MM.1S (cell line): ENCODE results near the gene GARNL3.

Experiments
- DNase-seq: peaks from one replicate; pipeline ENCODE4 v3.0.0-alpha.2; 2015
- H2AFZ ChIP-seq: fragments of 300-600 bp; sonication (generic); 2 replicates; pipeline ENCODE4 v1.6.0; 2016; ENCODE audit warnings: antibody characterized with exemption, low read length
- H3F3A ChIP-seq: fragments of 300-600 bp; sonication (generic); 2 replicates; pipeline ENCODE4 v1.6.1; 2016; ENCODE audit warnings: mild to moderate bottlenecking, antibody characterized with exemption, low read length, moderate library complexity, mixed read lengths; ENCODE audit not compliant: insufficient read depth
- H3K27ac ChIP-seq: fragments of 300-600 bp; sonication (generic); 2 replicates; pipeline ENCODE4 v1.5.1; 2016; ENCODE audit warnings: mild to moderate bottlenecking, low read length
- H3K27me3 ChIP-seq: fragments of 300-600 bp; sonication (generic); replicated peaks from 2 replicates; pipeline ENCODE4 v1.6.0; 2016; ENCODE audit warnings: low read length; ENCODE audit not compliant: insufficient read depth
- H3K36me3 ChIP-seq: fragments of 300-600 bp; sonication (generic); replicated peaks from 2 replicates; pipeline ENCODE4 v1.6.1; 2016; ENCODE audit warnings: mild to moderate bottlenecking, low read length, mixed read lengths; ENCODE audit not compliant: insufficient read depth
- H3K4me1 ChIP-seq: fragments of 300-600 bp; sonication (generic); 2 replicates; pipeline ENCODE4 v1.6.1; 2016; ENCODE audit warnings: low read length, mixed read lengths
- H3K4me2 ChIP-seq: fragments of 300-600 bp; sonication (generic); 2 replicates; pipeline ENCODE4 v1.6.0; 2016; ENCODE audit warnings: low read depth, low read length
- H3K4me3 ChIP-seq: fragments of 300-600 bp; sonication (generic); 2 replicates; pipeline ENCODE4 v1.5.1; 2016; ENCODE audit warnings: low read length, mixed read lengths
- H3K79me2 ChIP-seq: fragments of 300-600 bp; sonication (generic); 2 replicates; pipeline ENCODE4 v1.6.1; 2016; ENCODE audit warnings: mixed run types, low read length, mixed read lengths
- H3K9ac ChIP-seq: fragments of 300-600 bp; sonication (generic); 2 replicates; pipeline ENCODE4 v1.6.1; 2016; ENCODE audit warnings: low read length, mixed read lengths
- H3K9me2 ChIP-seq: fragments of 300-600 bp; sonication (generic); replicated peaks from 2 replicates; pipeline ENCODE4 v1.6.1; 2016; ENCODE audit warnings: mild to moderate bottlenecking, low read length, mixed read lengths; ENCODE audit not compliant: insufficient read depth
- H3K9me3 ChIP-seq: fragments of 300-600 bp; sonication (generic); replicated peaks from 2 replicates; pipeline ENCODE4 v1.6.1; 2016; ENCODE audit warnings: mild to moderate bottlenecking, low read length, mixed read lengths; ENCODE audit not compliant: insufficient read depth
- H4K20me1 ChIP-seq: fragments of 300-600 bp; sonication (generic); 2 replicates; pipeline ENCODE4 v1.6.1; 2016; ENCODE audit warnings: mild to moderate bottlenecking, low read length, moderate library complexity, mixed read lengths; ENCODE audit not compliant: insufficient read depth
- CTCF ChIP-seq: fragments of 300-600 bp; sonication (generic); IDR thresholded peaks from 2 replicates; pipeline ENCODE4 v1.5.1; 2016; ENCODE audit warnings: antibody characterized with exemption, low read length, mixed read lengths
- EZH2 ChIP-seq: fragments of 300-600 bp; sonication (generic); optimal IDR thresholded peaks from 2 replicates; pipeline ENCODE3; 2017; ENCODE audit warnings: low read depth, mild to moderate bottlenecking, antibody characterized with exemption, low read length, mixed read lengths
- EZH2phosphoT487 ChIP-seq: fragments of 300-600 bp; sonication (generic); IDR thresholded peaks from 2 replicates; pipeline ENCODE4 v1.6.1; 2018; ENCODE audit warnings: antibody characterized with exemption, low read length

The GARNL3 gene

GRCh38 chr9:127320115-127320378 is 55.5 kb downstream of the GARNL3 start:
- Histone ChIP-seq H3K27ac (no peak overlapping the region), H3K9ac (no peak overlapping the region), H4K20me1 (no peaks in the 10 kb centered on the region), H3K9me2 (no peaks in the 10 kb centered on the region), H3K27me3 (no peaks in the 10 kb centered on the region), H3K4me3 (no peak overlapping the region), H3K36me3 (no peaks in the 10 kb centered on the region), H2AFZ (no peak overlapping the region), H3K4me1 (no peaks in the 10 kb centered on the region), H3K79me2 (no peaks in the 10 kb centered on the region), H3K4me2 (no peak overlapping the region), H3K9me3 (no peaks in the 10 kb centered on the region), H3F3A (no peaks in the 10 kb centered on the region)
- no peak for DNase-seq
- TF ChIP-seq EZH2, result no peak
- no peak for TF ChIP-seq CTCF
- no peak for TF ChIP-seq EZH2phosphoT487

DNA sequence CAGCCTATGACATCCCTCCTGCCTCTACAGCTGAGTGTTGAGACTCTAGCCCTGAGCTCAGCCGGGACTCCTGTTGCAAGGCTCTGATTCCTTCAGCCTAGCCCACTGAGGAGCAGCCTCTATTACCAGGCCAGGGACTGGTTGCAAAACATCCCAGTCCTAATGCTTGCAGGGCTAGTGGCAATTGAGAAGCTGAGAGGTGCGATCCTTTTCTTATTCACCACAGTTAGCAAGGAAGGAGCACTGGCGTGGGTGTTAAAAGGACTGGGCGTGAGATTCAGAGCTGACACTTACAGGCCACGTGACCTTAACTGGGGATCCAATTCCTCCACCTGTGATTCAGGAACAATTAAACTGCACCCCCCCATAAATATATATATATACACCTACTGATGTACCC is 58.8 kb downstream of the GARNL3 start:
- Histone ChIP-seq H3K9me3 (no peaks in the 10 kb centered on the region), H2AFZ (no peak overlapping the region), H3K27ac (no peak overlapping the region), H3K9me2 (no peaks in the 10 kb centered on the region), H4K20me1 (no peaks in the 10 kb centered on the region), H3K4me2 (no peak overlapping the region), H3K4me1 (no peaks in the 10 kb centered on the region), H3K27me3 (no peaks in the 10 kb centered on the region), H3K4me3 (no peak overlapping the region), H3F3A (no peaks in the 10 kb centered on the region), H3K36me3 (no peaks in the 10 kb centered on the region), H3K9ac (no peak overlapping the region), H3K79me2 (no peaks in the 10 kb centered on the region)
- TF ChIP-seq EZH2 (no peak), CTCF (no peak), EZH2phosphoT487 (no peak)
- DNase-seq, result no peak

DNA sequence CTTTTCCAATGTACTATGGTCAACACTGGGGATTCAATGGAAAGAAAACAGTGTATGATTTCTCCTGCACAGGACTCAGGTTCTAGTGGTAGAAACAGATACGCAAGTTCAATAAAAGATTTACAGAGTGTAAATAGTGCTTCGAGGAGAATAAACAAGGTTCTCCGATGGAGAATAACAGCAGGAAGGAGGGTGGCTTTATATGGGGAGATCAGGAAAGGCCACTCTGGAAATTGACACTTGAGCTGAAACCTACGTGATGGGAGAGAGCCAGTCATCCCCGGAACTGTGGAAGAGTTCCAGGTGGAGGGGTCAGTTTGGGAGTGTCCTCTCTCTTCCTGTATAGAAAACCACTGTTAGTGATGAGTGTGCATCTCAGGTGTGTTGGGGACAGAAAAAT is 65.9 kb downstream of the GARNL3 start:
- no peak overlapping the region for H3K9ac ChIP-seq
- no peaks in the 10 kb centered on the region for H4K20me1 ChIP-seq
- H3K4me1 ChIP-seq, result no peaks in the 10 kb centered on the region
- H2AFZ ChIP-seq, result no peak overlapping the region
- H3K9me2 ChIP-seq, result no peaks in the 10 kb centered on the region
- H3K27ac ChIP-seq, result no peak overlapping the region
- DNase-seq, result no peak
- no peak overlapping the region for H3K4me3 ChIP-seq
- no peak for TF ChIP-seq EZH2phosphoT487
- TF ChIP-seq EZH2, result no peak
- TF ChIP-seq CTCF, result no peak
- H3K27me3 ChIP-seq, result no peaks in the 10 kb centered on the region
- H3K4me2 ChIP-seq, result no peak overlapping the region
- H3K79me2 ChIP-seq, result no peaks in the 10 kb centered on the region
- no peaks in the 10 kb centered on the region for H3K9me3 ChIP-seq
- no peaks in the 10 kb centered on the region for H3F3A ChIP-seq
- H3K36me3 ChIP-seq, result no peaks in the 10 kb centered on the region
